Panc1 (cell line): ENCODE data around the gene FLVCR1. TPM values are rescaled to one million over a fixed set of nuclear protein-coding genes. Genes with fewer than 3 reads are reported as not detected.

Experiments
- ATAC-seq: fragments of 200-7000 bp; cut with Tn5 transposase; 2 replicates; pipeline ENCODE4 v1.9.1; 2020; ENCODE audit warnings: mild to moderate bottlenecking, moderate library complexity
- BruUV-seq: library from RNA; stranded (reverse); fragments of 400-500 nt; replicated peaks from 2 replicates; lab custom pipeline; 2021; lab: Mats Ljungman, UMichigan
- CTCF ChIA-PET: fragments of 300-600 bp; sonication (Branson Sonifier 250); formaldehyde crosslinking; loops from one replicate; lab custom pipeline; 2022; ENCODE audit warnings: antibody characterized with exemption; lab: Charles Lee
- POLR2A ChIA-PET: fragments of 300-600 bp; sonication (Branson Sonifier 250); formaldehyde crosslinking; loops from one replicate; lab custom pipeline; 2022; ENCODE audit warnings: antibody characterized with exemption; lab: Charles Lee
- DNase-seq: peaks from one replicate; pipeline ENCODE4 v3.0.0-alpha.2; 2010; ENCODE audit warnings: low read depth, low spot score
- H3K27ac ChIP-seq: 2 replicates; pipeline ENCODE4 v1.5.1; 2011; ENCODE audit warnings: mild to moderate bottlenecking, low read length, inconsistent platforms
- H3K27me3 ChIP-seq: fragments of 200-500 bp; sonication (Bioruptor generic); 2 replicates; pipeline ENCODE4 v1.6.0; 2014; ENCODE audit warnings: low read length, inconsistent platforms; ENCODE audit not compliant: control insufficient read depth, insufficient read depth
- H3K36me3 ChIP-seq: fragments of 200-500 bp; sonication (Bioruptor generic); 2 replicates; pipeline ENCODE4 v1.5.1; 2014; ENCODE audit warnings: inconsistent platforms, mild to moderate bottlenecking, low read length, moderate library complexity; ENCODE audit not compliant: control insufficient read depth, insufficient read depth
- H3K4me1 ChIP-seq: 2 replicates; pipeline ENCODE4 v1.5.1; 2011; ENCODE audit warnings: inconsistent platforms, mild to moderate bottlenecking, low read length, moderate library complexity; ENCODE audit not compliant: control insufficient read depth, insufficient read depth
- H3K4me3 ChIP-seq, 2 experiments: 2 replicates each; pipeline ENCODE4 v1.5.1; 2011 to 2012; ENCODE audit warnings: low read depth in 2 of 2, low read length in 2 of 2, mild to moderate bottlenecking in 2 of 2, inconsistent platforms in 1 of 2, moderate library complexity in 1 of 2
- H3K9me3 ChIP-seq: fragments of 200-500 bp; sonication (Bioruptor generic); 2 replicates; pipeline ENCODE4 v1.5.1; 2014; ENCODE audit warnings: low read depth, mild to moderate bottlenecking, inconsistent platforms, low read length, moderate library complexity; ENCODE audit not compliant: control insufficient read depth, insufficient read depth
- POLR2AphosphoS5 ChIP-seq: IDR thresholded peaks from 2 replicates; pipeline ENCODE4 v1.6.1; 2012; ENCODE audit warnings: mild to moderate bottlenecking, low read depth, low read length, moderate library complexity
- SIN3A ChIP-seq: IDR thresholded peaks from 2 replicates; pipeline ENCODE4 v1.6.1; 2012; ENCODE audit warnings: low read depth, mild to moderate bottlenecking, low read length, moderate library complexity, borderline replicate concordance; ENCODE audit not compliant: insufficient read depth
- TCF7L2 ChIP-seq: IDR thresholded peaks from 2 replicates; pipeline ENCODE4 v1.6.1; 2011; ENCODE audit warnings: mild to moderate bottlenecking, low read depth, low read length, inconsistent platforms
- in situ Hi-C: cut with HindIII; loops from 2 replicates; pipeline ENCODE4 v1.10.0; 2016; ENCODE audit warnings: low sequenced_read_pairs, low pct_unique_long_range_greater_than_20kb
- intact Hi-C: fragments of 100-400 bp; cut with micrococcal nuclease; formaldehyde crosslinking; loops from one replicate; pipeline ENCODE4 v1.10.0; 2022; ENCODE audit not compliant: unreplicated experiment
- total RNA-seq: library from RNA; stranded (reverse); gene quantifications from one replicate; pipeline ENCODE4 v1.2.1, GENCODE V29; 2021; ENCODE audit not compliant: unreplicated experiment
- TF ChIP-seq, protein P1 (sequence below): fragments of 450-650 bp; IDR thresholded peaks from 2 replicates; pipeline ENCODE4 v1.5.1; 2017; ENCODE audit warnings: mild to moderate bottlenecking
- TF ChIP-seq, protein P2 (sequence below), 2 experiments: IDR thresholded peaks; 2 replicates each; pipeline ENCODE4 v1.6.1; 2011 to 2012; ENCODE audit warnings: low read depth in 2 of 2, control low read depth in 1 of 2, low read length in 1 of 2, mild to moderate bottlenecking in 1 of 2, moderate library complexity in 1 of 2; ENCODE audit not compliant: insufficient read depth in 1 of 2

FLVCR1 gene
- total RNA-seq, 1 experiment from 2014 or later = 21.4 TPM

GRCh38 chr1:212858461-212859265, 588 bp downstream of the FLVCR1 start:
- intact Hi-C loops = no loop called here
- peak; percentile 63 for ATAC-seq
- Histone ChIP-seq H3K4me3 (peak overlapping the region; percentile 82), H3K9me3 (no peaks in the 10 kb centered on the region), H3K27ac (peak overlapping the region; percentile 91), H3K27me3 (no peaks in the 10 kb centered on the region), H3K36me3 (no peaks in the 10 kb centered on the region; the same call in none of the 2 replicates), H3K4me1 (peaks cover 23% of the 10 kb centered on the region)
- DNase-seq = no peak
- TF ChIP-seq, protein P1, sequence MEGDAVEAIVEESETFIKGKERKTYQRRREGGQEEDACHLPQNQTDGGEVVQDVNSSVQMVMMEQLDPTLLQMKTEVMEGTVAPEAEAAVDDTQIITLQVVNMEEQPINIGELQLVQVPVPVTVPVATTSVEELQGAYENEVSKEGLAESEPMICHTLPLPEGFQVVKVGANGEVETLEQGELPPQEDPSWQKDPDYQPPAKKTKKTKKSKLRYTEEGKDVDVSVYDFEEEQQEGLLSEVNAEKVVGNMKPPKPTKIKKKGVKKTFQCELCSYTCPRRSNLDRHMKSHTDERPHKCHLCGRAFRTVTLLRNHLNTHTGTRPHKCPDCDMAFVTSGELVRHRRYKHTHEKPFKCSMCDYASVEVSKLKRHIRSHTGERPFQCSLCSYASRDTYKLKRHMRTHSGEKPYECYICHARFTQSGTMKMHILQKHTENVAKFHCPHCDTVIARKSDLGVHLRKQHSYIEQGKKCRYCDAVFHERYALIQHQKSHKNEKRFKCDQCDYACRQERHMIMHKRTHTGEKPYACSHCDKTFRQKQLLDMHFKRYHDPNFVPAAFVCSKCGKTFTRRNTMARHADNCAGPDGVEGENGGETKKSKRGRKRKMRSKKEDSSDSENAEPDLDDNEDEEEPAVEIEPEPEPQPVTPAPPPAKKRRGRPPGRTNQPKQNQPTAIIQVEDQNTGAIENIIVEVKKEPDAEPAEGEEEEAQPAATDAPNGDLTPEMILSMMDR = no peak
- TF ChIP-seq TCF7L2 (no peak), POLR2AphosphoS5 (no peak), SIN3A (no peak)
- TF ChIP-seq, protein P2, sequence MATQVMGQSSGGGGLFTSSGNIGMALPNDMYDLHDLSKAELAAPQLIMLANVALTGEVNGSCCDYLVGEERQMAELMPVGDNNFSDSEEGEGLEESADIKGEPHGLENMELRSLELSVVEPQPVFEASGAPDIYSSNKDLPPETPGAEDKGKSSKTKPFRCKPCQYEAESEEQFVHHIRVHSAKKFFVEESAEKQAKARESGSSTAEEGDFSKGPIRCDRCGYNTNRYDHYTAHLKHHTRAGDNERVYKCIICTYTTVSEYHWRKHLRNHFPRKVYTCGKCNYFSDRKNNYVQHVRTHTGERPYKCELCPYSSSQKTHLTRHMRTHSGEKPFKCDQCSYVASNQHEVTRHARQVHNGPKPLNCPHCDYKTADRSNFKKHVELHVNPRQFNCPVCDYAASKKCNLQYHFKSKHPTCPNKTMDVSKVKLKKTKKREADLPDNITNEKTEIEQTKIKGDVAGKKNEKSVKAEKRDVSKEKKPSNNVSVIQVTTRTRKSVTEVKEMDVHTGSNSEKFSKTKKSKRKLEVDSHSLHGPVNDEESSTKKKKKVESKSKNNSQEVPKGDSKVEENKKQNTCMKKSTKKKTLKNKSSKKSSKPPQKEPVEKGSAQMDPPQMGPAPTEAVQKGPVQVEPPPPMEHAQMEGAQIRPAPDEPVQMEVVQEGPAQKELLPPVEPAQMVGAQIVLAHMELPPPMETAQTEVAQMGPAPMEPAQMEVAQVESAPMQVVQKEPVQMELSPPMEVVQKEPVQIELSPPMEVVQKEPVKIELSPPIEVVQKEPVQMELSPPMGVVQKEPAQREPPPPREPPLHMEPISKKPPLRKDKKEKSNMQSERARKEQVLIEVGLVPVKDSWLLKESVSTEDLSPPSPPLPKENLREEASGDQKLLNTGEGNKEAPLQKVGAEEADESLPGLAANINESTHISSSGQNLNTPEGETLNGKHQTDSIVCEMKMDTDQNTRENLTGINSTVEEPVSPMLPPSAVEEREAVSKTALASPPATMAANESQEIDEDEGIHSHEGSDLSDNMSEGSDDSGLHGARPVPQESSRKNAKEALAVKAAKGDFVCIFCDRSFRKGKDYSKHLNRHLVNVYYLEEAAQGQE (IDR thresholded peaks at IDR 0.05; ENCODE audit: insufficient read depth in 1 of 2, low read depth in 2 of 2, low read length in 1 of 2) = no peak
- no TSS peak for BruUV-seq
- ChIA-PET CTCF (interaction anchor here (0.5 to 1.0 kb wide), 2 partner anchors 42 to 44 kb away, joined by 3 to 4 read pairs; no protein-coding TSS in a partner anchor), POLR2A (interaction anchor here (0.6 to 0.8 kb wide), 3 partner anchors 22 to 819 kb away, joined by 3 to 6 read pairs (median 4); no protein-coding TSS in a partner anchor)
- in situ Hi-C loops = no loop called here

- intact Hi-C loops (no loop called here), in situ Hi-C loops (no loop called here)
- TSS peak; percentile 41 for BruUV-seq
- ChIA-PET CTCF (no interaction called here), POLR2A (no interaction called here)
- peak overlapping the region in 1 of 2 experiments; percentile 82; a peak in 2 of 4 replicates for H3K4me3 ChIP-seq
- H3K36me3 ChIP-seq = peaks cover 3% of the 10 kb centered on the region
- DNase-seq (no peak), ATAC-seq (no peak)
- H3K9me3 ChIP-seq = no peaks in the 10 kb centered on the region
- no peak overlapping the region for H3K27ac ChIP-seq
- TF ChIP-seq TCF7L2 = no peak
- no peak for TF ChIP-seq POLR2AphosphoS5
- TF ChIP-seq SIN3A = no peak
- TF ChIP-seq, protein P2 (IDR thresholded peaks at IDR 0.05; ENCODE audit: insufficient read depth in 1 of 2, low read depth in 2 of 2, low read length in 1 of 2) = no peak
- TF ChIP-seq, protein P1 = no peak
- no peaks in the 10 kb centered on the region for H3K27me3 ChIP-seq
- H3K4me1 ChIP-seq = peaks cover 23% of the 10 kb centered on the region
Measured at GRCh38 chr1:212860713-212861581, 2.9 kb downstream of the FLVCR1 start.
